Activated CD4-positive, alpha-beta T cell treated with anti-CD3 and anti-CD28 coated beads, Interleukin-2, amount 10 ng/mL, durations not matched to agents 7 days and 5 days (primary cell): ENCODE results near the gene WDR81. TPM values are rescaled to one million over a fixed set of nuclear protein-coding genes. Genes with fewer than 3 reads are reported as not detected.
"Not testable (repeated sequence)": the region's sequence is repeated elsewhere in the genome, so short reads cannot be mapped to it uniquely, and the experiment has no call there.

Experiments
- CTCF ChIA-PET: fragments of 350-600 bp; sonication (Branson Sonifier 250); formaldehyde crosslinking; loops from one replicate; lab custom pipeline; 2021; ENCODE audit warnings: antibody characterized with exemption; lab: Charles Lee
- POLR2A ChIA-PET: fragments of 350-600 bp; sonication (Branson Sonifier 250); formaldehyde crosslinking; loops from one replicate; lab custom pipeline; 2021; ENCODE audit warnings: antibody characterized with exemption; lab: Charles Lee
- DNase-seq: peaks from one replicate; pipeline ENCODE4 v3.0.0-alpha.2; 2020
- H3K27ac Mint-ChIP-seq: one replicate; pipeline ENCODE4 v1.8.0; 2021; ENCODE audit warnings: mild to moderate bottlenecking, moderate library complexity, mixed read lengths
- H3K27me3 Mint-ChIP-seq: one replicate; pipeline ENCODE4 v1.8.0; 2021; ENCODE audit warnings: mixed read lengths
- H3K36me3 Mint-ChIP-seq: one replicate; pipeline ENCODE4 v1.8.0; 2021; ENCODE audit warnings: low read depth, mixed read lengths
- H3K4me1 Mint-ChIP-seq: one replicate; pipeline ENCODE4 v1.8.0; 2021; ENCODE audit warnings: mixed read lengths
- H3K4me3 Mint-ChIP-seq: one replicate; pipeline ENCODE4 v1.8.0; 2021; ENCODE audit warnings: mild to moderate bottlenecking, moderate library complexity, mixed read lengths
- H3K9me3 Mint-ChIP-seq: one replicate; pipeline ENCODE4 v1.8.0; 2021; ENCODE audit warnings: mixed read lengths
- total RNA-seq, 2 experiments: library from RNA; stranded (reverse); gene quantifications; one replicate each; pipeline ENCODE4 v1.2.3, GENCODE V29; 2021

The WDR81 gene
- total RNA-seq, 2 experiments from 2014 or later = 50.7 to 57.9 TPM

GRCh38 chr17:1736348-1737281, 12.1 kb downstream of the WDR81 start:
- H3K4me3 Mint-ChIP-seq = no peak overlapping the region
- no peaks in the 10 kb centered on the region for H3K9me3 Mint-ChIP-seq
- H3K27me3 Mint-ChIP-seq = no peaks in the 10 kb centered on the region
- ChIA-PET CTCF (interaction anchor here (2.1 kb wide), 1 partner anchor 15 kb away, joined by 8 read pairs; no protein-coding TSS in a partner anchor), POLR2A (no interaction called here)
- no peak for DNase-seq
- H3K36me3 Mint-ChIP-seq = peaks cover 21% of the 10 kb centered on the region
- no peak overlapping the region for H3K27ac Mint-ChIP-seq
- peaks cover 13% of the 10 kb centered on the region for H3K4me1 Mint-ChIP-seq

- Mint-ChIP-seq H3K36me3 (peaks cover 21% of the 10 kb centered on the region), H3K27me3 (no peaks in the 10 kb centered on the region), H3K4me1 (peaks cover 13% of the 10 kb centered on the region), H3K4me3 (no peak overlapping the region), H3K9me3 (no peaks in the 10 kb centered on the region), H3K27ac (peak overlapping the region; percentile 54)
- POLR2A ChIA-PET = no interaction called here
- no peak for DNase-seq
- CTCF ChIA-PET = interaction anchor here (2.1 kb wide), 1 partner anchor 16 kb away, joined by 8 read pairs; no protein-coding TSS in a partner anchor
Observed at GRCh38 chr17:1737531-1738291, 13.2 kb downstream of the WDR81 start.

- H3K4me1 Mint-ChIP-seq, POLR2A ChIA-PET, DNase-seq, H3K27ac Mint-ChIP-seq, CTCF ChIA-PET, H3K4me3 Mint-ChIP-seq, H3K9me3 Mint-ChIP-seq, H3K27me3 Mint-ChIP-seq: not testable (repeated sequence)
- peaks cover 11% of the 10 kb centered on the region for H3K36me3 Mint-ChIP-seq
Observed at GRCh38 chr17:1741899-1742298, 17.4 kb downstream of the WDR81 start.

- H3K4me3 Mint-ChIP-seq = no peak within 1 kb of the TSS
- ChIA-PET POLR2A (no interaction called here), CTCF (no interaction called here)
- H3K4me1 Mint-ChIP-seq = no peaks in the 10 kb centered on the region
- no peak for DNase-seq
- H3K27ac Mint-ChIP-seq = no peak within 1 kb of the TSS
- H3K27me3 Mint-ChIP-seq = no peaks in the 10 kb centered on the region
- H3K9me3 Mint-ChIP-seq = no peaks in the 10 kb centered on the region
- peaks cover 6% of the 10 kb centered on the region for H3K36me3 Mint-ChIP-seq
Observed at GRCh38 chr17:1742371-1743087, 18.0 kb downstream of the WDR81 start, which contains the start of gene SERPINF2. TSS of gene SERPINF2 (plus strand) at chr17:1742871. CDS start at chr17:1744996, 2,125 bp downstream.

DNA sequence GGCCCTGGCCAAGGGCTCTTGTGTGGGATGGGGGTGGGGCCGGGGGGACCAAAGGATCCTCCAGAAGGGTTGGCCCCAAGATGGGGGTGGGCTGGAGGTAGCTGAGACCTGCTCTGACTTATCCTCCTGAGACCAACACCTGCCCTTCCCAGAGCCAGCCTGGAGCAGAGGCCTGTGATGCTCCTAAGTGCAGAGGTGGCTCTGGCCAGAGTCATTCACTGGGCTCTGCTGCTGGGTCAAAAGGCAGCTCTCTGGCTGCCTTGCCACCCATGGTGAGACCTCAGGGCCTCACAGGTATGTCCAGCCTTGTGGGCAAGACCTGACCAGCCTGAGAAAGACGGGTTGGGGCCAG, 18.6 kb downstream of the WDR81 start:
- H3K4me1 Mint-ChIP-seq = no peaks in the 10 kb centered on the region
- no peak overlapping the region for H3K4me3 Mint-ChIP-seq
- CTCF ChIA-PET = no interaction called here
- no peaks in the 10 kb centered on the region for H3K27me3 Mint-ChIP-seq
- H3K36me3 Mint-ChIP-seq = peaks cover 2% of the 10 kb centered on the region
- DNase-seq = no peak
- H3K9me3 Mint-ChIP-seq = no peaks in the 10 kb centered on the region
- POLR2A ChIA-PET = no interaction called here
- H3K27ac Mint-ChIP-seq = no peak overlapping the region

DNA sequence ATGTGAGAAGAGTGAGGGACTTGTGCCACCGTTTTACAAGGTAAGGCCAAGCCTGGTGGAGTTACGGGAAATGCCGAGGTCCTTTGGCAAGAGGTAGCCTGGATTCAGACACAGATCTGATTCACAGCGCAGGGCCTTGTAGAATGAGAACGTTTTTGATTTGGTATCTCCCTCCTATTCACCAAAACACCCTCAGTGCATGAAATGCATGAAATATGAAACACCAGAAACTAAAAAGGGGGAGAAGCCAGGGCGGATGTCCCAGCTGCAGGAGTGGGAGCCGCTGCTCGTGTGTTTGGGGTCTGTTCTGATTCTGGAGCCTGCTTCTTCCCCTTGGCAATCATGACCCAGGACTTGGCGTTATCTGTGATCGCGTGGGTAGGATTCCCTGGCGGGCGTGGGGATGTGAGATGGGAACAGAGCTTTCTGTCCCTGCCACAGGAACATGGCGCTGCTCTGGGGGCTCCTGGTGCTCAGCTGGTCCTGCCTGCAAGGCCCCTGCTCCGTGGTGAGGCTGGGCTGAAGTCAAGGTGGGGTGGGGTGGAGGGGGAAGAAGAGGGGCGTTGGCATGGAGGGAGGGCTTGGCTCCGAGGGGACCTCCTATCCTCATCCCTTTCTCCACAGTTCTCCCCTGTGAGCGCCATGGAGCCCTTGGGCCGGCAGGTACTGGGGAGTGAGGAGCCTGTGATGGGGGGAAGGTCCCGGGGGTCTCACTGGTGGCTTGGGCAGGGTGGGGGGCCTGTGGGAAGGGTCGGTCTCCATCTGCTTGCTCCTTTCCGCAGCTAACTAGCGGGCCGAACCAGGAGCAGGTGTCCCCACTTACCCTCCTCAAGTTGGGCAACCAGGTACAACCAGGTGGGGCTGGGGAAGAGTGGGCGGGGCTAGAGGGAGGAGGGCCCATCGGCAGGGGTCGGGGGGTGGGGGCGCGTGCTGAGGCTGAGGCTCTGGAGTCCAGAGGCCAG, 20.3 kb downstream of the WDR81 start:
- ChIA-PET CTCF (interaction anchor here (0.6 to 1.3 kb wide), 3 partner anchors 17 to 40 kb away, joined by 3 to 5 read pairs (median 4); no protein-coding TSS in a partner anchor), POLR2A (no interaction called here)
- no peak overlapping the region for H3K4me3 Mint-ChIP-seq
- DNase-seq = no peak
- H3K27ac Mint-ChIP-seq = no peak overlapping the region
- no peaks in the 10 kb centered on the region for H3K9me3 Mint-ChIP-seq
- no peaks in the 10 kb centered on the region for H3K4me1 Mint-ChIP-seq
- H3K36me3 Mint-ChIP-seq = no peaks in the 10 kb centered on the region
- no peaks in the 10 kb centered on the region for H3K27me3 Mint-ChIP-seq

GRCh38 chr17:1745513-1746020, 21.1 kb downstream of the WDR81 start:
- H3K9me3 Mint-ChIP-seq = no peaks in the 10 kb centered on the region
- ChIA-PET POLR2A (no interaction called here), CTCF (interaction anchor here (1.3 kb wide), 1 partner anchor 18 kb away, joined by 4 read pairs; no protein-coding TSS in a partner anchor)
- no peaks in the 10 kb centered on the region for H3K36me3 Mint-ChIP-seq
- H3K27ac Mint-ChIP-seq = peak overlapping the region; percentile 19
- no peaks in the 10 kb centered on the region for H3K4me1 Mint-ChIP-seq
- no peak for DNase-seq
- no peaks in the 10 kb centered on the region for H3K27me3 Mint-ChIP-seq
- no peak overlapping the region for H3K4me3 Mint-ChIP-seq

DNA sequence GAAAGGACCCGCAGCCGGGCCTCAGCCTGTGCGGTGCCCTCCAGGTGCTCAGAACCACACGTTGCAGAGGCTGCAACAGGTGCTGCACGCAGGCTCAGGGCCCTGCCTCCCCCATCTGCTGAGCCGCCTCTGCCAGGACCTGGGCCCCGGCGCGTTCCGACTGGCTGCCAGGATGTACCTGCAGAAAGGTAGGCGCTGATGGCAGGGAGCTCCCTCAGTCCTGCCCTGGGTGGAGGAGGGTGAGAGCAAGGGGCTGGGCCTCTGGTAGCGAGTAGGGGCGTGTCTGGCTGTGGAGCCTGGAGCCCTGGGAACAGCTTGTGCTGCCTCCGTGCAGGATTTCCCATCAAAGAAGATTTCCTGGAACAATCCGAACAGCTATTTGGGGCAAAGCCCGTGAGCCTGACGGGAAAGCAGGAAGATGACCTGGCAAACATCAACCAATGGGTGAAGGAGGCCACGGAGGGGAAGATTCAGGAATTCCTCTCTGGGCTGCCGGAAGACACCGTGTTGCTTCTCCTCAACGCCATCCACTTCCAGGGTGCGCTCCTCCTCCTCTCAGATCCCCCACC, 22.6 kb downstream of the WDR81 start:
- DNase-seq = no peak
- Mint-ChIP-seq H3K4me1 (no peaks in the 10 kb centered on the region), H3K9me3 (no peaks in the 10 kb centered on the region), H3K36me3 (no peaks in the 10 kb centered on the region), H3K27ac (no peak overlapping the region), H3K27me3 (no peaks in the 10 kb centered on the region), H3K4me3 (no peak overlapping the region)
- POLR2A ChIA-PET = no interaction called here
- CTCF ChIA-PET = interaction anchor here (1.5 kb wide), 1 partner anchor 15 kb away, joined by 4 read pairs; no protein-coding TSS in a partner anchor

- CTCF ChIA-PET = no interaction called here
- Mint-ChIP-seq H3K4me3 (no peak overlapping the region), H3K27ac (peak overlapping the region; percentile 41), H3K36me3 (no peaks in the 10 kb centered on the region), H3K4me1 (peaks cover 4% of the 10 kb centered on the region), H3K9me3 (no peaks in the 10 kb centered on the region), H3K27me3 (no peaks in the 10 kb centered on the region)
- POLR2A ChIA-PET = no interaction called here
- DNase-seq = no peak
Observed at GRCh38 chr17:1750628-1751027, 26.1 kb downstream of the WDR81 start.

DNA sequence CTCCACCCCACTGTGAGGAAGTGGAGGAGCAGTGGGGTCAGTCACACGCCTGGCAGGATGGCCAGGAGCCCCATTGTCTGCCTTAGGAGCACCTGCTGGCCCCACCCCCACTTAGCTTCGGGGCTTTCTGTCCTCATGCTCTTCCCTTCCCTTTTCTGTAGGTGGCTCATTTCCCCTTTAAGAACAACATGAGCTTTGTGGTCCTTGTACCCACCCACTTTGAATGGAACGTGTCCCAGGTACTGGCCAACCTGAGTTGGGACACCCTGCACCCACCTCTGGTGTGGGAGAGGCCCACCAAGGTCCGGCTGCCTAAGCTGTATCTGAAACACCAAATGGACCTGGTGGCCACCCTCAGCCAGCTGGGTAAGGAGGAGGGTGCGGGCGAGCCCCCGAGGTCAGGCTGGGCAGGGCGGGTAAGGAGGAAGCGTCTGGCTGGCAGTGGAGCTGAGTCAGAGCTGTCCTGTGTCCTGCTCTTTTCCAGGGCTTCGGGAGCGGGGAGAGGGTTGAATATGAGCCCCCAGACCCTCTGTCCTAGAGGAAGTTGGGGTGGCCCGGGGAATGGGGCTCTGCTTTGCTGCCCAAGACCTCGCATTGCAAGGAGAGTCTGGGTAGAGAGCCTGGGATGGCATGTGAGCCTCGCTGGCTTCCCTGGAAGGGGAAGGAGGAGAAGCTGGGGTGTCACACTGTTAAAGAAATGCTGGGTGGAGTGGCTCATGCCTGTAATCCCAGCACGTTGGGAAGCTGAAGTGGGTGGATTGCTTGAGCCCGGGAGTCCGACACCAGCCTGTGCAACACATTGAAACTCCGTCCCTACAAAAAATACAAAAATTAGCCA, 28.1 kb downstream of the WDR81 start:
- CTCF ChIA-PET = interaction anchor here (1.0 to 1.4 kb wide), 3 partner anchors 9 to 21 kb away, joined by 3 to 4 read pairs (median 3); no protein-coding TSS in a partner anchor
- Mint-ChIP-seq H3K4me3 (no peak overlapping the region), H3K36me3 (no peaks in the 10 kb centered on the region)

More for the DNA sequence above, 28.1 kb downstream of the WDR81 start:
- no peaks in the 10 kb centered on the region for H3K27me3 Mint-ChIP-seq
- no peaks in the 10 kb centered on the region for H3K9me3 Mint-ChIP-seq
- H3K4me1 Mint-ChIP-seq = peaks cover 4% of the 10 kb centered on the region
- POLR2A ChIA-PET = no interaction called here
- DNase-seq = no peak
- H3K27ac Mint-ChIP-seq = no peak overlapping the region
